Calu3 (cell line): Measurements from ENCODE around the gene IRF7. TPM values are rescaled to one million over a fixed set of nuclear protein-coding genes. Genes with fewer than 3 reads are reported as not detected.

Experiments
- BruUV-seq: library from RNA; stranded (reverse); fragments of 400-500 nt; replicated peaks from 2 replicates; lab custom pipeline; 2021; lab: Mats Ljungman, UMichigan
- CTCF ChIA-PET: fragments of 300-600 bp; sonication (Branson Sonifier 250); formaldehyde crosslinking; loops from one replicate; lab custom pipeline; 2022; ENCODE audit warnings: antibody characterized with exemption; lab: Charles Lee
- DNase-seq: peaks from one replicate; pipeline ENCODE4 v3.0.0; 2022
- H3K27ac Mint-ChIP-seq: one replicate; pipeline ENCODE4 v1.8.0; 2022; ENCODE audit warnings: mixed read lengths; ENCODE audit not compliant: unreplicated experiment
- H3K27me3 Mint-ChIP-seq: one replicate; pipeline ENCODE4 v1.8.0; 2022; ENCODE audit warnings: mixed read lengths; ENCODE audit not compliant: unreplicated experiment
- H3K36me3 Mint-ChIP-seq: one replicate; pipeline ENCODE4 v1.8.0; 2022; ENCODE audit warnings: mild to moderate bottlenecking, moderate library complexity, mixed read lengths; ENCODE audit not compliant: insufficient read depth, unreplicated experiment
- H3K4me1 Mint-ChIP-seq: one replicate; pipeline ENCODE4 v1.8.0; 2022; ENCODE audit warnings: mild to moderate bottlenecking, low read depth, mixed read lengths; ENCODE audit not compliant: unreplicated experiment
- H3K4me3 Mint-ChIP-seq: one replicate; pipeline ENCODE4 v1.8.0; 2022; ENCODE audit warnings: mild to moderate bottlenecking, low read depth, moderate library complexity, mixed read lengths; ENCODE audit not compliant: unreplicated experiment
- H3K9me3 Mint-ChIP-seq: one replicate; pipeline ENCODE4 v1.8.0; 2022; ENCODE audit warnings: low read depth, mixed read lengths; ENCODE audit not compliant: unreplicated experiment
- intact Hi-C: fragments of 100-400 bp; cut with micrococcal nuclease; formaldehyde crosslinking; loops from one replicate; pipeline ENCODE4 v1.10.0; 2022; ENCODE audit not compliant: unreplicated experiment
- total RNA-seq: library from RNA; stranded (reverse); gene quantifications from 2 replicates; pipeline ENCODE4 v1.2.3, GENCODE V29; 2022
- TF ChIP-seq, protein P1 (sequence below): fragments of 200-600 bp; IDR thresholded peaks from one replicate; pipeline ENCODE4 v1.8.0; 2022; ENCODE audit warnings: antibody characterized with exemption; ENCODE audit not compliant: unreplicated experiment

Gene IRF7
- total RNA-seq, 1 experiment from 2014 or later = 48.7 TPM

GRCh38 chr11:638631-639331 lies 23.0 kb upstream of the IRF7 start:
- Mint-ChIP-seq H3K9me3 (no peaks in the 10 kb centered on the region), H3K4me3 (no peak overlapping the region), H3K27ac (no peak overlapping the region), H3K36me3 (peaks cover 47% of the 10 kb centered on the region), H3K4me1 (no peaks in the 10 kb centered on the region), H3K27me3 (no peaks in the 10 kb centered on the region)
- TF ChIP-seq, protein P1, sequence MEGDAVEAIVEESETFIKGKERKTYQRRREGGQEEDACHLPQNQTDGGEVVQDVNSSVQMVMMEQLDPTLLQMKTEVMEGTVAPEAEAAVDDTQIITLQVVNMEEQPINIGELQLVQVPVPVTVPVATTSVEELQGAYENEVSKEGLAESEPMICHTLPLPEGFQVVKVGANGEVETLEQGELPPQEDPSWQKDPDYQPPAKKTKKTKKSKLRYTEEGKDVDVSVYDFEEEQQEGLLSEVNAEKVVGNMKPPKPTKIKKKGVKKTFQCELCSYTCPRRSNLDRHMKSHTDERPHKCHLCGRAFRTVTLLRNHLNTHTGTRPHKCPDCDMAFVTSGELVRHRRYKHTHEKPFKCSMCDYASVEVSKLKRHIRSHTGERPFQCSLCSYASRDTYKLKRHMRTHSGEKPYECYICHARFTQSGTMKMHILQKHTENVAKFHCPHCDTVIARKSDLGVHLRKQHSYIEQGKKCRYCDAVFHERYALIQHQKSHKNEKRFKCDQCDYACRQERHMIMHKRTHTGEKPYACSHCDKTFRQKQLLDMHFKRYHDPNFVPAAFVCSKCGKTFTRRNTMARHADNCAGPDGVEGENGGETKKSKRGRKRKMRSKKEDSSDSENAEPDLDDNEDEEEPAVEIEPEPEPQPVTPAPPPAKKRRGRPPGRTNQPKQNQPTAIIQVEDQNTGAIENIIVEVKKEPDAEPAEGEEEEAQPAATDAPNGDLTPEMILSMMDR = no peak
- intact Hi-C loops = no loop called here
- no TSS peak for BruUV-seq
- no peak for DNase-seq
- CTCF ChIA-PET = no interaction called here

DNA sequence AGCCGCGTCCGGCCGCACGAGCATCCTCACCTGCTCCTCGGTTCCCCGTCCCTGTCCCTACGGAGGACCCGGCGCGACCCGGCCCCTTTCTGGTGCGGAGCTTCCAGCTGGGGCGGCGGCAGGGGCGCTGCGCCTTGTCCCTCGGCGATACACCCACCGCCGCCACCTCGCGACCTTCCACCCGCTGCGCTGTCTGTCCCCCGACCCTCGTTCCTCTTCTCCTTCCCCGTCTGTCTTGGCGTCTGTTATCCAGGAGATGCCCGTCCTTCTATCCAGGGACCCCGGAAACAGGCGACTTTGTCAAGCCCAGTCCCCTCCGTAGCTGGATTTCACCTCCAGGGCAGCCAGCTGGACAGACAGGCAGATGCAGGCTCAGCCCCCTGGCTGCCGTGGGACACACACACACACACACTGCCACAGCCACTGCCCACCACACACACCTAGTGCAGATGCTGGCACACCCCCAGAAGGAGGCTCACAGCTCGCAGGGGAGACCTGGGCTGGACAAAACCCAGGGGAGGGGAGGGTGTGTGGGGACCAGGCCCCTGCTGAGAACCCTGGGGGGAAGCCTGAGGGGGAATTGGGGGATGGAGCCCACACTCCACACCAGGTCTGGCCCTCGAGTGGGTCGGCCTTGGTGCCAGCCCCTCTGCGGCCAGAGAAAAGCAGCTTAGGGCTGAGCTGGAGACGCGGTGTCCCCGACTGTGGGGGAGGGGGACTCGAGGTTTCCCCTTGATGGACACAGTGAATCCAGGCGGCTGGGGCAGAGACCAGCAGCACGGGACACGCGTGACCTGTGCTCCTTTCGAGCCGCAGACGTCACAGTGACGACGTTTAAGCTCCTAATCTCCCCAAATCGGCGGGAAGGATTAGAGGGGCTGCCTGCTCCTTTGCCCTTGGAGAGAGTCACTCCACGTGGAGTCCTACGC lies 22.1 kb upstream of the IRF7 start:
- TF ChIP-seq, protein P1 = no peak
- no peak for DNase-seq
- Mint-ChIP-seq H3K4me1 (no peaks in the 10 kb centered on the region), H3K4me3 (no peak overlapping the region), H3K27me3 (no peaks in the 10 kb centered on the region), H3K9me3 (no peaks in the 10 kb centered on the region), H3K36me3 (peaks cover 45% of the 10 kb centered on the region), H3K27ac (no peak overlapping the region)
- CTCF ChIA-PET = interaction anchor here (0.6 kb wide), 1 partner anchor 40 kb away, joined by 5 read pairs; no protein-coding TSS in a partner anchor
- intact Hi-C loops = no loop called here
- BruUV-seq = no TSS peak

- CTCF ChIA-PET = no interaction called here
- no peaks in the 10 kb centered on the region for H3K27me3 Mint-ChIP-seq
- TF ChIP-seq, protein P1 = no peak
- no peaks in the 10 kb centered on the region for H3K9me3 Mint-ChIP-seq
- H3K4me3 Mint-ChIP-seq = no peak overlapping the region
- H3K4me1 Mint-ChIP-seq = no peaks in the 10 kb centered on the region
- no peak for DNase-seq
- intact Hi-C loops = no loop called here
- no TSS peak for BruUV-seq
- H3K27ac Mint-ChIP-seq = no peak overlapping the region
- peaks cover 39% of the 10 kb centered on the region for H3K36me3 Mint-ChIP-seq
Measured at GRCh38 chr11:637333-637592, 21.5 kb upstream of the IRF7 start.

DNA sequence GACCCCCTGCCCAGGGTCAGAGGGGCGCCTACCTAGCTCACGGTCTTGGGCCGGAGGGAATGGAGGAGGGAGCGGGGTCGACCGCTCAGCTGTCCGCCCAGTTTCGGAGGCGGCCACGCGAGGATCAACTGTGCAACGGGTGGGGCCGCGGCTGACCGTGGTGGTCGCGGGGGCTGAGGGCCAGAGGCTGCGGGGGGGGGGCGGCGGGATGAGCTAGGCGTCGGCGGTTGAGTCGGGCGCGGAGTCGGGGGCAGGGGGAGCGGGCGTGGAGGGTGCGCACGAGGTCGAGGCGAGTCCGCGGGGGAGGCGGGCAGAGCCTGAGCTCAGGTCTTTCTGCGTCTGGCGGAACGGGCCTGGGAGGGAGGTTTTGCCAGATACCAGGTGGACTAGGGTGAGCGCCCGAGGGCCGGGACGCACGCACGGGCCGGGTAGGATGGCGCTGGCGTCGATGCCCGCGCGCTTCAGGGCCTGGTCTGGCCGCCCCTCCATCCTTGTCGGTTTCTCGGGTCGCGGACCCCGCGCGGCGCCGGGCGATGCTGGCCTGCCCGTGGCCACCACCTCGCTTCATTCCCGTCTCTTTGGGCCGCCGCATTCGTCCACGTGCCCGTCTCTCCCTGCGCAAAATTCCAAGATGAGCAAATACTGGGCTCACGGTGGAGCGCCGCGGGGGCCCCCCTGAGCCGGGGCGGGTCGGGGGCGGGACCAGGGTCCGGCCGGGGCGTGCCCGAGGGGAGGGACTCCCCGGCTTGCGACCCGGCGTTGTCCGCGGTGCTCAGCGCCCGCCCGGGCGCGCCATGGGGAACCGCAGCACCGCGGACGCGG lies 21.0 kb upstream of the IRF7 start, which contains the start of gene DRD4:
DRD4 (plus strand) TSS at position 759 of the 822 bp plus-strand sequence; CDS start at position 795, 36 bp downstream.
- Mint-ChIP-seq H3K9me3 (no peaks in the 10 kb centered on the region), H3K27me3 (no peaks in the 10 kb centered on the region), H3K4me1 (no peaks in the 10 kb centered on the region), H3K4me3 (no peak within 1 kb of the TSS), H3K27ac (no peak within 1 kb of the TSS), H3K36me3 (peaks cover 34% of the 10 kb centered on the region)
- TF ChIP-seq, protein P1 = no peak
- no TSS peak for BruUV-seq
- DNase-seq = no peak
- CTCF ChIA-PET = no interaction called here
- intact Hi-C loops = no loop called here
